Skeletal muscle cell (primary cell): ENCODE data around the gene PLAAT4.
"Not testable (repeated sequence)": the region's sequence is repeated elsewhere in the genome, so short reads cannot be mapped to it uniquely, and the experiment has no call there.

Source experiments
- DNase-seq: peaks from one replicate; pipeline ENCODE4 v3.0.0-alpha.2; 2010; ENCODE audit warnings: low read depth
- H3K4me3 ChIP-seq: 2 replicates; pipeline ENCODE4 v1.5.1; 2011; ENCODE audit warnings: low read depth, mild to moderate bottlenecking, control low read depth, low read length, moderate library complexity

Gene PLAAT4

DNA sequence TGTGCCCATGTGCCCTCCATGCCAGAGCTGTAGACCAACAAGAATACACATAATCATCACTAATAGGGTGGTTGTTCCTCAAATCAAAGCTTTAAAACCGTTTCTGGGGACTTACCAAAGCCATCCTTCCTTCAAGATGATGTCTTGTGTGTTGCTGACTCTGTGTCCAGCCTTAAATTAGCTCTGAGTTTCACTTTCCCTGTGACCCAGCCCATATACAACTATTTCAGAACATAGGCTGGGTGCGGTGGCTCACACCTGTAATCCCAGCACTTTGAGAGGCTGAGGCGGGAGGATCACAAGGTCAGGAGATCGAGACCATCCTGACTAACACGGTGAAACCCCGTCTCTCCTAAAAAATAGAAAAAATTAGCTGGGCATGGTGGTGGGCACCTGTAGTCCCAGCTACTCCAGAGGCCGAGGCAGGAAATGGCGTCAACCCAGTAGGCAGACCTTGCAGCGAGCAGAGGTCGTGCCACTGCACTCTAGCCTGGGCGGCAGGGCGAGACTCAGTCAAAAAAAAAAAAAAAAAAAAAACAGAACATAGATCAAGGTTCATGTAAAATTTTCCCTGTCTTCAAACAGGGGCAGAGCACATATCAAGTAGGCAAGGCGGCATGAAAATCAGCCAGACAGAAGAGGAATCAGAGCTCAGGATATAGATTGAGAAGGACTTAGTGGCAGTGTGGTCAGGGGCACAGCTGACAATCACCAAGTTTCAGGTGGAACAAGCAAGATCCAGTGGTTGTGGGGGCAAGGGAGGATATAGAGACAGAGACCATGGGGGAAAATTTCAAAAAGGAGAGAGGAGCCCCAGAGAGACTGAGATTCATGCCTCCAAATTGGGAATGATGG lies 26.8 kb downstream of the PLAAT4 start, which contains the start of gene PLAAT2:
Gene PLAAT2 (minus strand): TSS at position 179 of the 855 bp plus-strand sequence. CDS start 55 bp downstream, at position 124.
- no peak for DNase-seq
- H3K4me3 ChIP-seq = no peak within 1 kb of the TSS

DNA sequence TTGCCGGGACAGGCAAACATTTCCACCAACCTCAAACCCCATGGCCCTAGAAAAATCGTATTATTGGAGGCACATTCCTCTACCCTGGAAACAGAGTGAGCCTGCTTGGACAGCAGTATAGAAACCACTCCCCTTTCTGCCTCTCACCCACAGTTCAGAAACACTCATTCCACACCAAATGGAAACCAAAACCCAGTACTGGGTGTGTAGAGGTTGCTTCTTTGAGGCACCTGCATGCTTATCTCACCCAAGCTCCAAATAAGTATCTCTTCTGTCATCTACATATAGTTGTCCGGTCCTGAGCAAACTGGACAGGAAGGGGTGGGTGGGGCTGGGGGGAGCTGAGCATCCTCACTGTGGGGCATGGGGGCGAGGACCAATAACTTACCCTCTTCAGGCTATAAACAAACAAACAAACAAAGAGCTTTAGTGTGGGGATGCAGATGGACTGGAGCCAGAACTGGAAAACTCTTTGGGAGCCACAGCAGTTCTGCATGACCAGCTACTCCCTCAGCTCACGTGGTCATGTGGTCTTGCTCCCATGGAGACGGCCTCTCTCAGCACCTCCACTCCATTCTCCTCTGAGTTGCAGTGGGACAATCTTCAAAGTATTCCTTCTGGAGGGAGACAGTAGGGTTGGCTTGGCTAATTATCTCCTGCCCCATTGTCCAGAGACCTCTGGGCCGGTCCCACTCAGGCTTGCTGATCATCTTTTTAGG lies 27.6 kb downstream of the PLAAT4 start:
- no peak for DNase-seq
- no peak overlapping the region for H3K4me3 ChIP-seq

DNA sequence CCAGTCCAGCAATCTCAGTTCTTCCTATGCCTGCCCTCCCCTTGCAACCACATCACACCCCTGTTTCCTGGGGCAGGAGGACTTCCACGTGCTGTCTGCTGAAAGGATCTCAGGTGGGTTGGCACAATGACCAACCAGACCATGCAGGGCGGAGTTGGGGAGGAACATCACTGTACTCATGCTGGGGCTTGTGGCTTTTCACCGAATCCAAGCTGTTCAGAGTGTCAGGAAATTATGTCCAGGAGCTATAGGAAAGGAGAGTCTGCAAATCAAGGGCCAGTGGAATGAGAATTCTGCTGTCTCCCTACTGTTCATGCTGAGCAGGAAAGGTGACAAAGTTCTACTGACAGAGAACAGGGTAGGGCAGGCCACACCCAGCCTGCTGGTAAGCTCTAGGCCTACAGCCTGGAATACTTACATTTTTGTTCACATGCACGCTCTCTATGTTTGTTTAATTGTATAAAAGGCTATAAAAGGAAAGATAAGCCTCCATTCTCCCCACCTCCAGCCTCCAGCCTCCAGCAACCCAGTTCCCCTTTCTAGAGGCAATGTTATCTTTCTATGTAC lies 28.3 kb downstream of the PLAAT4 start:
- no peak overlapping the region for H3K4me3 ChIP-seq
- no peak for DNase-seq

GRCh38 chr11:63567044-63567840 lies 30.6 kb downstream of the PLAAT4 start:
- peak; percentile 67 for DNase-seq
- H3K4me3 ChIP-seq = no peak overlapping the region

- no peak for DNase-seq
- H3K4me3 ChIP-seq = no peak overlapping the region
These were observed 33.0 kb downstream of the PLAAT4 start for GRCh38 chr11:63569570-63569969.

- DNase-seq = no peak
These were observed 35.5 kb downstream of the PLAAT4 start for GRCh38 chr11:63572026-63572688.

GRCh38 chr11:63573881-63574855 lies 37.6 kb downstream of the PLAAT4 start:
- peak overlapping the region; percentile 27 for H3K4me3 ChIP-seq
- DNase-seq = peak; percentile 46

More at GRCh38 chr11:63572026-63572688, 35.5 kb downstream of the PLAAT4 start:
- H3K4me3 ChIP-seq = no peak overlapping the region

DNA sequence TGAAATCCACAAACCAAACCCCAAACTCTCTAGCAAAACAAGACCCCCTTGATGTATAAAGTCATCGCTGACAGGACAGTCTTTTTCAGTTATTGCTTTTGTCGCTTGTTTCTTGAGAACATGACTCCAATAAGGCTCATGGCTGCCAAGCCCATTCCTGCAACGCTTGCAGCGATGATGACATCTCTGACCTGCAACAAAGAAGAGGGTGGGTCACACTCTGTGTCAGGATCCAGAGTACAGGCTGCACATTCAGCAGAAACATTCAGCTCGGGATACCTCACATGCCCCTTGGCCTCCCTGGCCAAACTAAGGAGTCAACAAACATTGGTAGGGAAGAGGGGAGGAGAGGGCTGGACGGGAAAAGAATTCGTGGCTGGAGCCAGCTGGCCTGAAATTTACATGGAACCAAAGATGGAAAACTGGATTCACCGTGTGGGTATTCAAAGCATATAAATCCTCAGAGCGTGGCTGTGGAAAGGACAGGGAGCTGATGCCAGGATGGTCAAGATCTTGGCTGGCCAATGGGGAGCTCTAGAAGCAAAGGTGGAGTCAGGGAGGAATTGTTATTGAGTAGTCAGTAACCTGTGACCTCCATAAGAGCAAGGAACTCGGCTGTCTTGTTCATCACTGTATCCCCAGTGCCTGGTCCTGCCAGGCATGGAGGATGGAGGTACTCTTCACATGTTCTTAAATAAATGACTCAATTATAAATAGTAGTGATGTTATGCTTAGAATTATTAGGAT lies 38.4 kb downstream of the PLAAT4 start:
- peak overlapping the region; percentile 27 for H3K4me3 ChIP-seq
- DNase-seq = no peak

DNA sequence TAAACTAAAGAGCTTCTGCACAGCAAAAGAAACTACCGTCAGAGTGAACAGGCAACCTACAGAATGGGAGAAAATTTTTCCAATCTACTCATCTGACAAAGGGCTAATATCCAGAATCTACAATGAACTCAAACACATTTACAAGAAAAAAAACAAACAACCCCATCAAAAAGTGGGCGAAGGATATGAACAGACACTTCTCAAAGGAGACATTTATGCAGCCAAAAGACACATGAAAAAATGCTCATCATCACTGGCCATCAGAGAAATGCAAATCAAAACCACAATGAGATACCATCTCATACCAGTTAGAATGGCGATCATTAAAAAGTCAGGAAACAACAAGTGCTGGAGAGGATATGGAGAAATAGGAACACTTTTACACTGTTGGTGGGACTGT lies 42.3 kb downstream of the PLAAT4 start:
- DNase-seq, H3K4me3 ChIP-seq: not testable (repeated sequence)

GRCh38 chr11:63581224-63581623 lies 44.6 kb downstream of the PLAAT4 start:
- H3K4me3 ChIP-seq, DNase-seq: not testable (repeated sequence)

DNA sequence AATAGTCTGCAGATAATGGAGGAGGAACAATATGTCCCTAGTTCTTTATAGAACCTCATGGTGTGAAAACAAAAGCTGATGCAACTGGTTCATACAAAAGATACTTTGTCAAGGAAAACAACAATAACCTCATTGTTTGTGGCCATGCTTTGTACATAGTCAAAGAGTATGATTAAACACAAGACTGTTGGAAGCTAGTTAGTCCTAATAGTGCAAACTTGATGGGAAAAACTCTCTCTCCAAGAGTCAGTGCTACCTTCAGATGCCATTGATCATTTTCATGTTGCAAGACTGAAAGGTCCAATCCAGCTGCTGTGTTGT lies 46.7 kb downstream of the PLAAT4 start:
- no peak overlapping the region for H3K4me3 ChIP-seq
- DNase-seq = no peak

- H3K4me3 ChIP-seq = no peak overlapping the region
- DNase-seq = no peak
These were observed 50.0 kb downstream of the PLAAT4 start for GRCh38 chr11:63586451-63587166.

DNA sequence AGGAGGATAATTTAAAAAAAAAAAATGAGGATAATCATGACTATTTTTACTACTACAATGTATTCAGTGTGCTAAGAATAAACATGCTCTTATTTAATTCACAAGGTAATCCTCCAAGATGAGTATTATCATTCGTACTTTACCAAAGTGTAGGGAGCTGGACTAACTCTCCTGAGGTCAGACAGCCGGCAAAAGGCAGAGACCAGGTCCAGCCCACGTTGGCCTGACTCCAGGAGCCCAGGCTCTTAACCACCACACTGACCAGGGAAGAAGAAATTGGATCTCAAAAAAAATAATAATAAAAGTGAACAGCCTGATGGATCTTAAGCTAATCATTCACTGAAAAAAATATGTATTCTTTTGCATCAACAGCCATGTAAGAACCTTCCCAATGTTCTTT lies 52.4 kb downstream of the PLAAT4 start:
- no peak for DNase-seq
- no peak overlapping the region for H3K4me3 ChIP-seq

DNA sequence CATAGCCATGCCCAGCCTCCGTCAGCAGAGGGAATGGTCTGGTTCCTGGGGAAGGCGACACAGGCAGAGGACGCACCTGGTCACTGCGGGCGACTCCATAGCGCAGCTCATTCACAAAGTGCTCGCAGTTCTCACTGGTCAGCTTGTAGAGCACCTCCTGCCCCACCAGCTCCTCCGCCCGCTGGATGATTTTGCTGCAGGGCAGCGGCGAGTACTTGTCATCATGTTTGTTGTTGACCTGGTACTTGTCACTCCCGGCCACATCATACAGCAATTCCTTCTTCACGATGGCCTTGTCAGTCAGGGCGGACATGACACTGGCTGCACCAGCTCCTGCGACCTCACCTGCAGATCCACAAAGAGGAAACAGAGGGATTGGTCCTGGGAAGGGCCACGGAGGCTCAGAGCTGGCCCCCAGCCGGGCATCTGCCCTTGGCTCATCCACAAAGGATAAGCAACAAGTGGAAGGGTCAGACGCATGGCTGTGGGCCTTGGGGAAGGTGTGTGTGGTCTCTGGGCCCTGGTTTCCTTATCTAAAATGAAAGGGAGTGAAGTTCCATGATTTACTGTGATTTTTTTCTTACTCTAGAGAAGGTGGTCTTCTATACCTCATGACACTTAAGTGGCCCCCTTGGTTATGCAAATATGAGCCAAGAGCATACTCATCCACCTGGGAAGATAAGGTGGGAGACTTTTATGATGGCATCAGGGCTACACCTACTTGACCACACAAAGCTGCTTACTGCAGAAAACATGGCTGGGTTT lies 53.6 kb downstream of the PLAAT4 start:
- no peak overlapping the region for H3K4me3 ChIP-seq
- DNase-seq = no peak

DNA sequence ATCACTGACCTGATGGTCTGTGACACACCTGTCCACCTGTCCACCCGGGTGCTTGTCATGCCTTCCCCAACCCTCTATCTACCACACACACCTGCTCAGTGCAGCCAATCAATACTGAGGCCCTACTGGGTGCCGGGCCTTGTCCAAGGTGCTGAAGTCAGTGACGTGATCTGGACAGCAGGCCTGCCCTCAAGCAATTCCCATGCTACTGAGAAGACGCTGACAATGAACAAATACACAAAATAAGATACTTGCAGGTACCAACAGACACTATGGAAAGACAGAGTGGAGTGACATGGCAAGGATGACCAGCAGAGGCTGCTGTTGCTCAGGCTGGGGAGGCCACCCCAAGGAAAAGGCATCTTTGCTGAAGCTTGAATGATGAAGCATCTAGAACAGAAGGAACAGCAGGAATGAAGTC lies 56.4 kb downstream of the PLAAT4 start:
- DNase-seq = no peak
- H3K4me3 ChIP-seq = no peak overlapping the region

DNA sequence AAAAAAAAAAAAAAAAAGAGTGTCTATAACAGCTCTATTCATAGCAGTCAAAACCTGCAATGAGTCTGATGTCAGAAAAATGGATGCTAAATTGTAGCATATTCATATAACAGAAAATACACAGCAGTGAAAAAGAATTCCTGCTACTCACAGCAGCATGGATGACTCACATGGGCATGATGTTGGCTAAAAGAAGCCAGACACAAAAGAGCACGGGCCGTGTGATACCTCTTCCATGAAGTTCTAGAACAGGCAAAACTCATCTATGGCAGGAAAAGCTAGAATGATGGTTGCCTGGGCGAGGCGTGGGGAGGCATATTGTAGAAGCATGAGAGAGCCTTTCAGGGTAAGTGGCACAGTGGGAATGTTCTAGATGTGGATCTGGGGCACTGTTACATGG lies 58.7 kb downstream of the PLAAT4 start:
- no peak overlapping the region for H3K4me3 ChIP-seq
- no peak for DNase-seq
